Endothelial cell of umbilical vein (primary cell): ENCODE measurements around the gene FSTL4. TPM values are rescaled to one million over a fixed set of nuclear protein-coding genes. Genes with fewer than 3 reads are reported as not detected.

Experiments used
- BruUV-seq: library from RNA; stranded (reverse); fragments of 400-500 nt; replicated peaks from 2 replicates; lab custom pipeline; 2021; lab: Mats Ljungman, UMichigan
- CTCF ChIA-PET: fragments of 300-600, 350-600 bp; sonication (Branson Sonifier 250); formaldehyde crosslinking; loops from one replicate; lab custom pipeline; 2021; ENCODE audit warnings: antibody characterized with exemption, inconsistent platforms; lab: Charles Lee
- POLR2A ChIA-PET: fragments of 300-600, 350-600 bp; sonication (Branson Sonifier 250); formaldehyde crosslinking; loops from one replicate; lab custom pipeline; 2021; ENCODE audit warnings: antibody characterized with exemption, inconsistent platforms; lab: Charles Lee
- DNase-seq: peaks from one replicate; pipeline ENCODE4 v3.0.0-alpha.2; 2011; ENCODE audit warnings: low read depth, low spot score
- FAIRE-seq: peaks from 2 replicates; lab custom pipeline; 2011; peaks lifted over from hg19 to GRCh38; lab: Jason Lieb, UNC
- H2AFZ ChIP-seq: 2 replicates; pipeline ENCODE4 v1.6.0; 2012; ENCODE audit warnings: low read depth, low read length, control low read depth, inconsistent platforms
- H3K27ac ChIP-seq: 2 replicates; pipeline ENCODE4 v1.5.1; 2011; ENCODE audit warnings: low read depth, mild to moderate bottlenecking, control low read depth, low read length, moderate library complexity; ENCODE audit not compliant: insufficient read depth
- H3K27me3 ChIP-seq, 2 experiments: 2 replicates each; pipeline versions ENCODE4 v1.6.0 to v1.6.1; 2011; ENCODE audit warnings: low read length in 2 of 2, mixed read lengths in 1 of 2; ENCODE audit not compliant: control insufficient read depth in 2 of 2, insufficient read depth in 2 of 2
- H3K36me3 ChIP-seq, 2 experiments: 2 replicates in 1 of 2; 3 replicates in 1 of 2; pipeline ENCODE4 v1.5.1; 2011; ENCODE audit warnings: low read length in 2 of 2, mild to moderate bottlenecking in 1 of 2, moderate library complexity in 1 of 2; ENCODE audit not compliant: control insufficient read depth in 2 of 2, insufficient read depth in 2 of 2; ENCODE audit errors: extremely low read depth in 1 of 2
- H3K4me1 ChIP-seq: 3 replicates; pipeline ENCODE4 v1.5.1; 2011; ENCODE audit warnings: mild to moderate bottlenecking, low read length; ENCODE audit not compliant: control insufficient read depth, insufficient read depth; ENCODE audit errors: extremely low read depth
- H3K4me2 ChIP-seq: 2 replicates; pipeline ENCODE4 v1.6.1; 2011; ENCODE audit warnings: low read length, control low read depth, mixed read lengths; ENCODE audit not compliant: insufficient read depth
- H3K4me3 ChIP-seq, 3 experiments: fragments of 200-600 bp in 1 of 3; sonication (generic), shearing (Covaris generic) in 1 of 3; replicated peaks in 1 of 3; 2 replicates each; pipeline ENCODE4 v1.5.1; 2011 to 2016; ENCODE audit warnings: control low read depth in 3 of 3, low read length in 3 of 3, mild to moderate bottlenecking in 2 of 3, inconsistent platforms in 1 of 3, low read depth in 1 of 3, moderate library complexity in 1 of 3; ENCODE audit not compliant: insufficient read depth in 1 of 3
- H3K79me2 ChIP-seq: 2 replicates; pipeline ENCODE4 v1.6.0; 2012; ENCODE audit warnings: low read length, inconsistent platforms; ENCODE audit not compliant: control insufficient read depth, insufficient read depth
- H3K9ac ChIP-seq: replicated peaks from 2 replicates; pipeline ENCODE3; 2011; ENCODE audit warnings: low read length, control low read depth; ENCODE audit not compliant: insufficient read depth; ENCODE audit errors: extremely low read depth
- H3K9me1 ChIP-seq: replicated peaks from 3 replicates; pipeline ENCODE4 v1.6.0; 2011; ENCODE audit warnings: mild to moderate bottlenecking, low read length; ENCODE audit not compliant: control insufficient read depth, insufficient read depth; ENCODE audit errors: extremely low read depth
- H3K9me3 ChIP-seq: replicated peaks from 2 replicates; pipeline ENCODE4 v1.5.1; 2012; ENCODE audit warnings: low read length, inconsistent platforms; ENCODE audit not compliant: control insufficient read depth, insufficient read depth
- H4K20me1 ChIP-seq: replicated peaks from 2 replicates; pipeline ENCODE3; 2011; ENCODE audit warnings: mild to moderate bottlenecking, low read length; ENCODE audit not compliant: control insufficient read depth, insufficient read depth; ENCODE audit errors: extremely low read depth
- EZH2 ChIP-seq: IDR thresholded peaks from 2 replicates; pipeline ENCODE4 v1.6.1; 2012; ENCODE audit warnings: borderline replicate concordance, low read depth, mild to moderate bottlenecking, moderate library complexity, low read length, inconsistent platforms; ENCODE audit not compliant: severe bottlenecking
- FOS ChIP-seq: IDR thresholded peaks from 2 replicates; pipeline ENCODE4 v1.6.1; 2011; ENCODE audit warnings: mild to moderate bottlenecking, low read length, moderate library complexity, borderline replicate concordance; ENCODE audit not compliant: insufficient read depth
- GATA2 ChIP-seq: IDR thresholded peaks from 2 replicates; pipeline ENCODE4 v1.7.0; 2011; ENCODE audit warnings: low read depth, mild to moderate bottlenecking, moderate library complexity, mixed read lengths, low read length; ENCODE audit not compliant: insufficient read length, insufficient read depth
- JUN ChIP-seq: IDR thresholded peaks from 2 replicates; pipeline ENCODE4 v1.6.1; 2011; ENCODE audit warnings: borderline replicate concordance, low read depth; ENCODE audit not compliant: insufficient read length, insufficient read depth
- MYC ChIP-seq: IDR thresholded peaks from one replicate; pipeline ENCODE4 v1.6.1; 2011; ENCODE audit warnings: mild to moderate bottlenecking, low read depth, low read length
- POLR2A ChIP-seq: IDR thresholded peaks from 2 replicates; pipeline ENCODE4 v1.6.1; 2012; ENCODE audit warnings: low read depth, mild to moderate bottlenecking, control low read depth, low read length
- POLR2AphosphoS5 ChIP-seq: IDR thresholded peaks from 2 replicates; pipeline ENCODE4 v1.6.1; 2012; ENCODE audit warnings: low read depth, mild to moderate bottlenecking, control low read depth, low read length, moderate library complexity; ENCODE audit not compliant: insufficient read depth
- dilution Hi-C: fragments of 300-500 bp; cut with MboI; formaldehyde crosslinking; loops from one replicate; pipeline ENCODE4 v1.15.0; 2019; ENCODE audit warnings: low sequenced_read_pairs; ENCODE audit not compliant: extremely low pct_ligation_motif_present
- intact Hi-C: fragments of 100-400 bp; cut with micrococcal nuclease; formaldehyde crosslinking; loops from one replicate; pipeline ENCODE4 v1.10.0; 2022
- polyA plus RNA-seq, 4 experiments: library from polyadenylated mRNA; depleted of rRNA in 3 of 4; stranded (reverse) in 3 of 4; unstranded in 1 of 4; fragments of >200 nt; gene quantifications; 2 replicates each; pipeline versions ENCODE4 v1.2.1 to v1.2.3, GENCODE V29; 2011 to 2012; ENCODE audit warnings: missing spikeins in 1 of 4
- total RNA-seq: library from RNA; stranded (reverse); gene quantifications from 2 replicates; pipeline ENCODE4 v1.2.3, GENCODE V29; 2021
- TF ChIP-seq, protein P1 (sequence below), 2 donors: IDR thresholded peaks; 1 replicate in 1 of 2; 2 replicates in 1 of 2; pipeline ENCODE4 v1.5.1; 2011; ENCODE audit warnings: low read length in 2 of 2, mild to moderate bottlenecking in 2 of 2, moderate library complexity in 2 of 2, control low read depth in 1 of 2, inconsistent platforms in 1 of 2, low read depth in 1 of 2; ENCODE audit not compliant: insufficient read depth in 1 of 2; ENCODE audit errors: extremely low read depth in 1 of 2
- TF ChIP-seq, protein P2 (sequence below): IDR thresholded peaks from 2 replicates; pipeline ENCODE4 v1.6.1; 2011; ENCODE audit not compliant: insufficient read depth, insufficient read length

Gene FSTL4
- total and polyA plus RNA-seq, 2 donors (not counting 3 experiments of a cell fraction or from before 2014, with no cell fraction given), result 0.18 TPM; not detected in 1

DNA sequence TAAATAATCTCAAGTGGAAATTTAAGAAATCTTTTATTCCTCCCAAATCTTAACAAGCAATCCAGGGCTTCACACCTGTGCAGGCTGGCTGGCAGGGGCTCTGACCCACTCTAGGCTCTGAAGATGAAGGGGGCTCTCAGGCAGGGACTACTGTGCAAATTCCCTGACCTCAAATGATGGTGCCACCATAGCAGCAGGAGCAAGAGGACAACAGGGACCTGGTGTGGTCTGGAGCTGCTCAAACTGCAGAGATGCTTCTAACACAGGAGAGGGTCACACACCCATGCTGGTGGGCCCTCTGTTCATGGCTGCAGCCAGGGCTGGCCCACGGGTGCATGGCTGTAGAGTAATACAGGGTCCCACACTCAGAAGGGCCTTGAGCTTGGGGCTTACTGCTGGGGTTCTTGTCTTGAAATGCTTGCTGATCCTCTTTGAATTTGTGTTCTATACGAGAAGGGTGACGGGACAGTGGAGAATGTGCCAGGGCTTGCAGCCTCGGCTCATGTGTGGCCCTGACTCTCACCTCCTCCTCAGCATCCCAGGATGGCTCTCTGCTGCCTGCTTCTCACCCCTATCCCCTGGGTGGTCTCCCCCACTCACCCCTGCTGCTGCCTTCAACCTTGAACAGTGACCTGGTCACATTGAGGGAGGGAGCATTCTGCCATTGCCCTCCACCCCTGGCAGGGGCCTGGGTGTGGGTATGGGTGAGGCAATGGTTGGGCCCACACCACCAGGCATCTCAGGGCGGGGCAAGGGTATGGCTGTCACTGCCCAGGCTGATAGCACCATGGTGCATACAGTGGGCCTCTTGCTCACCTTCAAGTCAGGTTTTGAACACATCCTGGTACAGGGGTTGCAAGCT lies 191.7 kb downstream of the FSTL4 start:
- dilution Hi-C loops, result no loop called here
- H3K4me3 ChIP-seq, result no peak overlapping the region
- no peaks in the 10 kb centered on the region for H3K9me1 ChIP-seq
- no peak for TF ChIP-seq FOS
- TF ChIP-seq, protein P1, sequence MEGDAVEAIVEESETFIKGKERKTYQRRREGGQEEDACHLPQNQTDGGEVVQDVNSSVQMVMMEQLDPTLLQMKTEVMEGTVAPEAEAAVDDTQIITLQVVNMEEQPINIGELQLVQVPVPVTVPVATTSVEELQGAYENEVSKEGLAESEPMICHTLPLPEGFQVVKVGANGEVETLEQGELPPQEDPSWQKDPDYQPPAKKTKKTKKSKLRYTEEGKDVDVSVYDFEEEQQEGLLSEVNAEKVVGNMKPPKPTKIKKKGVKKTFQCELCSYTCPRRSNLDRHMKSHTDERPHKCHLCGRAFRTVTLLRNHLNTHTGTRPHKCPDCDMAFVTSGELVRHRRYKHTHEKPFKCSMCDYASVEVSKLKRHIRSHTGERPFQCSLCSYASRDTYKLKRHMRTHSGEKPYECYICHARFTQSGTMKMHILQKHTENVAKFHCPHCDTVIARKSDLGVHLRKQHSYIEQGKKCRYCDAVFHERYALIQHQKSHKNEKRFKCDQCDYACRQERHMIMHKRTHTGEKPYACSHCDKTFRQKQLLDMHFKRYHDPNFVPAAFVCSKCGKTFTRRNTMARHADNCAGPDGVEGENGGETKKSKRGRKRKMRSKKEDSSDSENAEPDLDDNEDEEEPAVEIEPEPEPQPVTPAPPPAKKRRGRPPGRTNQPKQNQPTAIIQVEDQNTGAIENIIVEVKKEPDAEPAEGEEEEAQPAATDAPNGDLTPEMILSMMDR (IDR thresholded peaks at IDR 0.05; ENCODE audit: extremely low read depth in 1 of 2, insufficient read depth in 1 of 2, low read depth in 1 of 2, low read length in 2 of 2), result no peak
- TF ChIP-seq GATA2, result no peak
- TF ChIP-seq POLR2AphosphoS5, result no peak
- no peak for TF ChIP-seq MYC
- TF ChIP-seq JUN, result no peak
- TF ChIP-seq, protein P2, sequence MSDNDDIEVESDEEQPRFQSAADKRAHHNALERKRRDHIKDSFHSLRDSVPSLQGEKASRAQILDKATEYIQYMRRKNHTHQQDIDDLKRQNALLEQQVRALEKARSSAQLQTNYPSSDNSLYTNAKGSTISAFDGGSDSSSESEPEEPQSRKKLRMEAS, result no peak
- TF ChIP-seq POLR2A, result no peak
- TF ChIP-seq EZH2, result no peak
- no peaks in the 10 kb centered on the region for H3K4me1 ChIP-seq
- H3K27me3 ChIP-seq, result peaks cover 3 to 6% of the 10 kb centered on the region in 2 experiments
- FAIRE-seq (no peak), DNase-seq (no peak)
- no peak overlapping the region for H2AFZ ChIP-seq
- H3K4me2 ChIP-seq, result no peak overlapping the region
- H3K9me3 ChIP-seq, result no peaks in the 10 kb centered on the region
- H3K79me2 ChIP-seq, result no peaks in the 10 kb centered on the region
- no TSS peak for BruUV-seq
- intact Hi-C loops, result loop anchor here (5.0 kb wide), 2 partner anchors 112 to 308 kb away; no protein-coding TSS in a partner anchor
- H3K9ac ChIP-seq, result no peak overlapping the region
- no peaks in the 10 kb centered on the region for H3K36me3 ChIP-seq
- no peak overlapping the region for H3K27ac ChIP-seq
- POLR2A ChIA-PET, result no interaction called here
- no peaks in the 10 kb centered on the region for H4K20me1 ChIP-seq
- CTCF ChIA-PET, result interaction anchor here (0.5 to 2.9 kb wide), 27 partner anchors 11 to 1483 kb away, joined by 3 to 12 read pairs (median 3); partner anchors contain the start of gene FSTL4
